ENCODE data around the gene CFAP45.

CFAP45 gene

GRCh38 chr1:159935719-159936272 is 35.8 kb upstream of the CFAP45 start:
- no peak for TF ChIP-seq CTCF (IDR thresholded peaks at IDR 0.05; ENCODE audit: borderline replicate concordance, insufficient read depth, low read depth, low read length)
- no peak overlapping the region for H3K4me3 ChIP-seq (ENCODE audit: low read depth, low read length)

GRCh38 chr1:159935305-159935704 is 35.3 kb upstream of the CFAP45 start:
- H3K4me3 ChIP-seq (ENCODE audit: low read depth, low read length) = no peak overlapping the region
- no peak for TF ChIP-seq CTCF (IDR thresholded peaks at IDR 0.05; ENCODE audit: borderline replicate concordance, insufficient read depth, low read depth, low read length)

- H3K4me3 ChIP-seq (ENCODE audit: low read depth, low read length) = no peak overlapping the region
- no peak for TF ChIP-seq CTCF (IDR thresholded peaks at IDR 0.05; ENCODE audit: borderline replicate concordance, insufficient read depth, low read depth, low read length)
Observed at GRCh38 chr1:159934136-159935039, 34.4 kb upstream of the CFAP45 start.

- no peak overlapping the region for H3K4me3 ChIP-seq (ENCODE audit: low read depth, low read length)
- no peak for TF ChIP-seq CTCF (IDR thresholded peaks at IDR 0.05; ENCODE audit: borderline replicate concordance, insufficient read depth, low read depth, low read length)
Observed at GRCh38 chr1:159933347-159933746, 33.4 kb upstream of the CFAP45 start.

- no peak for TF ChIP-seq CTCF (IDR thresholded peaks at IDR 0.05; ENCODE audit: borderline replicate concordance, insufficient read depth, low read depth, low read length)
- no peak overlapping the region for H3K4me3 ChIP-seq (ENCODE audit: low read depth, low read length)
Observed at GRCh38 chr1:159932296-159933285, 32.6 kb upstream of the CFAP45 start.

GRCh38 chr1:159931795-159932173 is 31.8 kb upstream of the CFAP45 start:
- no peak for TF ChIP-seq CTCF (IDR thresholded peaks at IDR 0.05; ENCODE audit: borderline replicate concordance, insufficient read depth, low read depth, low read length)
- H3K4me3 ChIP-seq (ENCODE audit: low read depth, low read length) = no peak overlapping the region

All from GM12875 (cell line).